Bone marrow (tissue), 2 donors: Measurements from ENCODE around the gene HCCS.
"Not testable (repeated sequence)": the region's sequence is repeated elsewhere in the genome, so short reads cannot be mapped to it uniquely, and the experiment has no call there.

Source experiments
- DNase-seq, 2 donors: peaks; one replicate each; lab custom pipeline; 2025; lab: John Stamatoyannopoulos, UW

Gene HCCS

GRCh38 chrX:11123087-11123486, 12.0 kb downstream of the HCCS start:
- DNase-seq = not testable (repeated sequence)

- no peak for DNase-seq
Measured at GRCh38 chrX:11124112-11124511, 13.0 kb downstream of the HCCS start.

- no peak for DNase-seq
Measured at GRCh38 chrX:11125060-11125459, 13.9 kb downstream of the HCCS start.

GRCh38 chrX:11129534-11130105, 18.5 kb downstream of the HCCS start:
- no peak for DNase-seq

- no peak for DNase-seq
Measured at GRCh38 chrX:11130136-11130535, 19.0 kb downstream of the HCCS start.

GRCh38 chrX:11131146-11131545, 20.0 kb downstream of the HCCS start:
- no peak for DNase-seq

GRCh38 chrX:11135564-11136185, 24.5 kb downstream of the HCCS start:
- DNase-seq = no peak

- DNase-seq = no peak
Measured at GRCh38 chrX:11137543-11138139, 26.5 kb downstream of the HCCS start.

- DNase-seq = no peak
Measured at GRCh38 chrX:11138498-11139390, 27.6 kb downstream of the HCCS start.

GRCh38 chrX:11143931-11144678, 33.0 kb downstream of the HCCS start:
- peak; percentile 0 to 27 for DNase-seq

- no peak for DNase-seq
Measured at GRCh38 chrX:11146411-11146810, 35.3 kb downstream of the HCCS start.

- no peak for DNase-seq
Measured at GRCh38 chrX:11148401-11148800, 37.3 kb downstream of the HCCS start.

- no peak for DNase-seq
Measured at GRCh38 chrX:11151799-11152559, 40.8 kb downstream of the HCCS start.

- DNase-seq = no peak
Measured at GRCh38 chrX:11159149-11159548, 48.0 kb downstream of the HCCS start.

GRCh38 chrX:11164433-11164832, 53.3 kb downstream of the HCCS start:
- no peak for DNase-seq

- DNase-seq = no peak
Measured at GRCh38 chrX:11171956-11172355, 60.8 kb downstream of the HCCS start.

- no peak for DNase-seq
Measured at GRCh38 chrX:11172415-11172814, 61.3 kb downstream of the HCCS start.
